GM08714 (cell line): ENCODE data around the gene RASSF9.
A peak's percentile ranks its signal among the peaks of the same experiment; 100 is the strongest.

ENCODE experiments used
- H3K4me3 ChIP-seq: fragments of 200-500 bp; sonication (Bioruptor generic); 2 replicates; pipeline ENCODE4 v1.5.1; 2014; ENCODE audit warnings: mild to moderate bottlenecking, low read length, inconsistent platforms
- ZNF274 ChIP-seq: IDR thresholded peaks from 2 replicates; pipeline ENCODE4 v1.6.1; 2012; ENCODE audit warnings: mild to moderate bottlenecking, low read depth, low read length

RASSF9 gene

GRCh38 chr12:85836197-85837090 lies at the start of gene RASSF9:
Gene RASSF9, minus strand, starts transcription at chr12:85836409. Its CDS starts 208 bp downstream, at chr12:85836201.
- no peak for TF ChIP-seq ZNF274
- peak within 1 kb of the TSS; percentile 13; the same call in 1 of the 2 replicates for H3K4me3 ChIP-seq

DNA sequence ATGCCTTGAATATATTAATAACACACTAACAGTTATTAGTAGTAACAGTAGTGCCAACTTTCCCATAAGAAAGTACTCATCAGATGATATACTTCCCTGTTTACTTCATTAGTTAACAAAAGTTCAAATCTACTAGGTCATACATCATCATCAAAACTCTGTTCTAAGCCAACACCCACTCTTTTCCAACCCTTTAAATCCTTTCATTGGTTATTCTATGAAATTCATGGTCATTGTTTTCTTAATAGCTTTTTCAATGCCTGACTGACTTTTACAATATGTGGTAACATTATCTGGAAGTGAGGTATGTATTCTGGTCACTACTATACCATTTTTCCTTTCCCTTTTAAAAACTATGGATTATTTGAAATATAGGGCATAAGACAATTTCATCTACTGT lies 47.6 kb upstream of the RASSF9 start:
- no peak overlapping the region for H3K4me3 ChIP-seq
- no peak for TF ChIP-seq ZNF274

DNA sequence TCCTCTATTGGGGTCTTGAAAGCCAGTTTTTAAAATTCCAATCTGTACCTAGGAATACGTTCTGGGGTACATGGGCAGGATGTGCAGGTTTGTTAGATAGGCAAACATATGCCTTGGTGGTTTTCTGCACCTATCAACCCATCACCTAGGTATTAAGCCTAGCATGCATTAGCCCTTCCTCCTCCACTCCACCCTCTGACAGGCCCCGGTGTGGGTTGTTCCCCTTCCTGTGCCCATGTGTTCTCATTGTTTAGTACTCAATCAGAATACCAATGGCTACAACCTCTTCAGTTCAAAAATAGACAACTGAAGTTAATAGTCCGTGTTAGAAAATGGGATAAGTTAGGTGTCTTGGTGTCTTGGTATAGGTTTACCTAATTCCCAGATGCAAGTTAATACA lies 41.2 kb upstream of the RASSF9 start:
- no peak overlapping the region for H3K4me3 ChIP-seq
- TF ChIP-seq ZNF274, result no peak

DNA sequence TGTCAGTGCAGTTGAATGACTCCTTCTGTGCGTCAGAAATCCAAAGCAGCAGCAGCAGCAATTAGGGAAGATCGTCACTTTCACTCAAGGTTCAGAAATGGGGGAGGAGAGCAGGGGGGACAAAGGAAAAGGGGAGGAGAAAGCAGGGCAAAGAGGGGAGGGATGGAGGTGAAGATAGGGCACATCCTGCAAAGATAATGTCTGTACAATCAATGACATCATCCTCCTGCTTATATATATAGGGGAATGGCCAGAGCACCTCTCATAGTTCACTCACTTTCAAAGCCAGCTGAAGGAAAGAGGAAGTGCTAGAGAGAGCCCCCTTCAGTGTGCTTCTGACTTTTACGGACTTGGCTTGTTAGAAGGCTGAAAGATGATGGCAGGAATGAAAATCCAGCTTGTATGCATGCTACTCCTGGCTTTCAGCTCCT lies 37.8 kb upstream of the RASSF9 start, which contains the start of gene NTS:
NTS (plus strand) TSS at position 265 of the 431 bp plus-strand sequence; CDS start at position 374, 109 bp downstream.
- H3K4me3 ChIP-seq, result no peak within 1 kb of the TSS
- no peak for TF ChIP-seq ZNF274

DNA sequence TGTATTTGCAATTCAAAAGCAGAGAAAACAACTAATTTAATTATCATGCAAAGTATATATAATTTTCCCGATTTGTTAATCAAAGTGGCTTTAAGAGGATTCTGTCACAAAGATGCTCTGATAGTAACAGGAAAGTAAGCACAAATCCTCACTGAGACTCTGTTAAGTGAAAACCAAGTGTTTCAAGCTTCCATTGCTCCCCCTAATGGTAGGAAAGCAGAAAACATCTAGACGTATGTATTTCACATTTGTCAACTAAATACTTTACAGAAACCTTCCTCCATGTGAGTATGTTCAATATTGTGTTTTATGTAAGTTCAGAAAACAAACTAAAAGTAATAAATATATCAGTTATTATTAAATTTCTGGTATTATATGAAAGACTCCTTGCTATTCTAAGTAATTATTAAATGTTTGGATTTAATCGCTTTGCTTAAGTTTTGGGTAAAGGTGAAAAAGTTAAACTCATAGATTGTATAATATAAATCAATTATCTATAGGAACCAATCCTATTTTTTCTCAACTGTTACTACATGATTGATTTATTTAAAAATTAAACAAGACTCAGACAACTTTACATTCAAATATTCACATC lies 36.4 kb upstream of the RASSF9 start:
- TF ChIP-seq ZNF274, result no peak
- H3K4me3 ChIP-seq, result no peak overlapping the region

DNA sequence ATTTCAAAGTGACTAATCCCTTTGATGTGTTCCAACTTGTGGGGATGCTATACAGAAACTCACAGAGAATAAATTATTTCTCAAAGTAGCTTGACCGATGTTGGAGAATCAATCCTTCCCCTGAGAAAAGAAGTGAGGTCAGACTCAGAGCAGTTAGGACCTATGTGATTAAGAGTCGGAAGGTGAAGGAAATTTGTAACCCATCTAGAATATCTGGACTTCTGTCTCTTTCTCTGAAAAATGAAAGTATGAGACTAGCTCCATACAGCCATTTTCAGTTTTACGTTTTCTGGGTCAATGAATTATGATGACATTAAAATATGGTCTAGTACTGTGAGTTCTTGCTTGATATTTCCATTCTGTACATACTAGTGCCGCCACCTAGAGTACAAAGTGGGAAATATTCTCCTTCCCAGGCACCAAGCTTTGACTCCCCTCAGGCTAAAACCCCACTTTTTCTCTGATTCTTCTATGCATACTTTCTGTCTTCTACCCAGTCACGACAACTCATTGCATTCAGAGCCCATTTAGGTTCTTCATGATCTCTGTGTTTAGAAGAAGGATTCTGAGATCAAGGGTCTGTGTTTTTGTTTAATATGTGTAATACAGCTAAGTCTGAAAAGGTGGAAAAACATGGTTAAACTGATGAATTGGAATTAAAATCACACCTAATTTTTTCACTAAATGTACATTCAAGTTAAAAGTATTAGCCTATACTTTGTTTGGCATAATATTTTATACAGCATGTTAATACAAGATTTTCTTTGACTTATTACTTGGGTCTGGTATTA lies 31.0 kb upstream of the RASSF9 start:
- no peak overlapping the region for H3K4me3 ChIP-seq
- no peak for TF ChIP-seq ZNF274

GRCh38 chr12:85865890-85866289 lies 29.7 kb upstream of the RASSF9 start:
- no peak overlapping the region for H3K4me3 ChIP-seq
- no peak for TF ChIP-seq ZNF274

- H3K4me3 ChIP-seq, result no peak overlapping the region
- TF ChIP-seq ZNF274, result no peak
These were observed 20.8 kb upstream of the RASSF9 start for GRCh38 chr12:85856966-85857365.

- no peak for TF ChIP-seq ZNF274
- no peak overlapping the region for H3K4me3 ChIP-seq
These were observed 19.1 kb upstream of the RASSF9 start for GRCh38 chr12:85855305-85855704.

DNA sequence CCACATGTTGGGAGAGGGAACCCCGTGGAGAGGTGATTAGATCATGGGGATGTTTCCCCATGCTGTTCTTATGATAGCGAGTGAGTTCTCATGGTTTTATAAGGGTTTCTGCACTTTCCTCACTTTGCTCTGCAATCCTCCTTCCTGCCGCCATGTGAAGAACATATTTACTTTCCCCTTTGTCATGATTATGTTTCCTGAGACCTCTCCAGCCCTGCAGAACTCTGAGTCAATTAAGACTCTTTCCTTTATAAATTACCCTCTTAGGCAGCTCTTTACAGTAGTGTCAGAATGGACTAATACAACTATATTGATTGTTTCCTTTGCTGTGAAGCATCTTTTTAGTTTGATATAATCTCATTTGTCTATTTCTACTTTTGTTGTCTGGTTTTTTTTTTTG lies 13.1 kb upstream of the RASSF9 start:
- TF ChIP-seq ZNF274, result no peak
- H3K4me3 ChIP-seq, result no peak overlapping the region

DNA sequence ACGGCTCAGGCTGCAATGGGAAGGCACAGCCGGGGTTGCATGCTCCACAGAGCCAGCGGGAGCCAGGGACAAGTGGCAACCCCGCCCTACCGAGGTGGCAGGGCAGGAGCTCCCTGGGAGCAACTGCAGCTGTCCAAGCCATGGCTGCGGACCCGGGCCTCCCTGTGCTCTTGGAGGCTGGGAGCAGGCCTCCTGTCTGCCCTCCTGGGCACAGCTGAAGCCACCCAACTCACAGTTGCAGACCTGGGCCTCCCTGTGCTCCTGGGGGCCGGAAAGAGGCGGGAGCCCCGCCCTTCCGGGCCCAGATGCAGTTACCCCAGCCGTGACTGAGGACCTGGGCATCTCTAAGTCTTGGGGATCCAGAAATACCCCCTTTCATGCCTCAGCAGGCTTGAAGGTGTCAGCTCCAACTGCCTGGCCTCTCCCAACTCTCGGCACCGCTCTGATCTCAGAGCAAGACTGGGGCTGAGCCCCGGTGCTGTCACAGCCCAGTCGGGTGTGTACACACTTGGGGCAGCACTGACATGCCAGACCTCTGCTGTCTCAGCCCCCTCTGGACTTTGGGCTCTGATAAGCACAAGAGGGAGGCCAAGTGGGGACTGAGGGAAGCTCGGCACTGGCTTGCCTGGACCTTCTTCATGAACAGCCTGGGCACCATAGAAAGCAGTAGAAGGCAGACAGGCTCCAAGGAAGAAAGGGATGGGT lies 7.5 kb upstream of the RASSF9 start:
- no peak overlapping the region for H3K4me3 ChIP-seq
- TF ChIP-seq ZNF274, result no peak

DNA sequence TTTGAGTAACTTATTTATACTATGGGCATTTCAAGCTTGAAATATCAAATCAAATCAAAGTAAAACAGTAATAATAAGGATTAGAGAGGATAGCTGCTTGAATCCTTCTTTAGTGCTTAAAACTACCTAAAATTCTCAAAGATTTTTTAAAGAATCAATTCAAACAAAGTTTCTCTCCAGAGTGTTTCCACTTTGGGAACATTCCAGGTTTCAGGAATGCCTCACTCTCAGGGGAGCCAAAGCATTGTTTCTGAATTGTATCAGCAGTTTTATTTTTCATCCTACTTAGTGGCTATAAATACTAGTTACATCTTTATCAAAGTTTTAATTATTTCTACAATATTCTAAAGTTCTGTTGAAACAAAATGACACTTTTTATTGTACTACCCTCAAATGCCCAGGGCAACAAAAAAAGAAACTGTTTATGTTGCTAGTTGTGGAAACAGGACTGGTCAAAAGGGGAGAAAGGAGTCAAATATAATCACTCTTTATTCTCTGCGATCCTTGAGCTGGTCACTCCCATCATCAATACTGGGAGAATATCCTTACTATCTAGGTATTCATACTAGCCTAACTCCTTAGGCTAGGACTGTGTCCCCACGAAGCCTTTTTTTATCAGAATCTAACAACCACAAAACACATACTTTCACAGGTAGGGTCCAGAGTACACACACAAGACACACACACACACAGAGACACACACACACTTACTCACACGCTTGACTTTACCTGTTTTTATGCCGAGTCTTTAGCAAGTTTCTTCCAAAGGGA lies 598 bp downstream of the RASSF9 start:
- TF ChIP-seq ZNF274, result no peak
- peak overlapping the region; percentile 13; the same call in 1 of the 2 replicates for H3K4me3 ChIP-seq

GRCh38 chr12:85834378-85834777 lies 1.8 kb downstream of the RASSF9 start:
- H3K4me3 ChIP-seq, result no peak overlapping the region

More at GRCh38 chr12:85834378-85834777, 1.8 kb downstream of the RASSF9 start:
- no peak for TF ChIP-seq ZNF274
